IMR-90 (cell line): ENCODE measurements around the gene ALDH18A1. TPM values are rescaled to one million over a fixed set of nuclear protein-coding genes. Genes with fewer than 3 reads are reported as not detected.

Source experiments
- ATAC-seq: fragments of 200-7000 bp; cut with Tn5 transposase; 2 replicates; pipeline ENCODE4 v1.9.1; 2020; ENCODE audit warnings: low read depth, mild to moderate bottlenecking, moderate library complexity
- BruUV-seq: library from RNA; stranded (reverse); fragments of 400-500 nt; replicated peaks from 2 replicates; lab custom pipeline; 2021; lab: Mats Ljungman, UMichigan
- CTCF ChIA-PET: fragments of 300-600 bp; formaldehyde crosslinking; extraction: SDS; loops from one replicate; lab custom pipeline; 2021; ENCODE audit warnings: antibody characterized with exemption; lab: Yijun Ruan, JAX
- POLR2A ChIA-PET: fragments of 300-600 bp; sonication (Branson Sonifier 250); formaldehyde crosslinking; loops from one replicate; lab custom pipeline; 2022; ENCODE audit warnings: antibody characterized with exemption; ENCODE audit not compliant: unreplicated experiment; lab: Charles Lee
- DNase-seq: peaks from one replicate; pipeline ENCODE4 v3.0.0; 2013
- H2AFZ ChIP-seq: replicated peaks from 2 replicates; pipeline ENCODE3; 2013; ENCODE audit warnings: low read length, mild to moderate bottlenecking; ENCODE audit not compliant: poor library complexity
- H2AK5ac ChIP-seq: 2 replicates; pipeline ENCODE4 v1.6.1; 2013; ENCODE audit warnings: low read depth, low read length, inconsistent platforms
- H2AK9ac ChIP-seq: replicated peaks from 2 replicates; pipeline ENCODE3; 2013; ENCODE audit warnings: mild to moderate bottlenecking, low read depth, low read length, moderate library complexity; ENCODE audit not compliant: poor library complexity
- H2BK120ac ChIP-seq: 2 replicates; pipeline ENCODE4 v1.6.1; 2013; ENCODE audit warnings: low read depth, low read length, inconsistent platforms
- H2BK15ac ChIP-seq: 3 replicates; pipeline ENCODE4 v1.6.1; 2013; ENCODE audit warnings: low read depth, low read length, inconsistent platforms
- H2BK20ac ChIP-seq: 2 replicates; pipeline ENCODE4 v1.6.1; 2013; ENCODE audit warnings: low read depth, mild to moderate bottlenecking, inconsistent platforms, low read length, moderate library complexity
- H2BK5ac ChIP-seq: 2 replicates; pipeline ENCODE4 v1.6.1; 2013; ENCODE audit warnings: mild to moderate bottlenecking, low read depth, low read length, inconsistent platforms; ENCODE audit not compliant: poor library complexity, severe bottlenecking
- H3K14ac ChIP-seq: replicated peaks from 2 replicates; pipeline ENCODE4 v1.6.1; 2013; ENCODE audit warnings: low read depth, low read length, inconsistent platforms
- H3K18ac ChIP-seq: 2 replicates; pipeline ENCODE4 v1.6.1; 2013; ENCODE audit warnings: low read depth, low read length, control low read depth
- H3K23ac ChIP-seq: 2 replicates; pipeline ENCODE4 v1.6.1; 2013; ENCODE audit warnings: low read depth, low read length, inconsistent platforms
- H3K27ac ChIP-seq: 2 replicates; pipeline ENCODE4 v1.5.1; 2013; ENCODE audit warnings: mild to moderate bottlenecking, control low read depth, low read length; ENCODE audit not compliant: insufficient read depth
- H3K27me3 ChIP-seq: 2 replicates; pipeline ENCODE4 v1.6.1; 2013; ENCODE audit warnings: low read length; ENCODE audit not compliant: control insufficient read depth, insufficient read depth
- H3K36me3 ChIP-seq: 2 replicates; pipeline ENCODE4 v1.6.1; 2013; ENCODE audit warnings: low read length, mixed read lengths; ENCODE audit not compliant: control insufficient read depth, insufficient read depth
- H3K4ac ChIP-seq: 2 replicates; pipeline ENCODE4 v1.6.1; 2013; ENCODE audit warnings: low read depth, low read length, inconsistent platforms
- H3K4me1 ChIP-seq: 2 replicates; pipeline ENCODE4 v1.6.1; 2013; ENCODE audit warnings: low read length, mixed read lengths; ENCODE audit not compliant: control insufficient read depth, insufficient read depth
- H3K4me2 ChIP-seq: 2 replicates; pipeline ENCODE4 v1.6.1; 2013; ENCODE audit warnings: low read depth, mild to moderate bottlenecking, control low read depth, low read length, moderate library complexity
- H3K4me3 ChIP-seq: 2 replicates; pipeline ENCODE4 v1.5.1; 2013; ENCODE audit warnings: low read depth, mild to moderate bottlenecking, control low read depth, low read length, moderate library complexity; ENCODE audit not compliant: insufficient read depth
- H3K56ac ChIP-seq: 2 replicates; pipeline ENCODE4 v1.6.1; 2013; ENCODE audit warnings: low read length, inconsistent platforms; ENCODE audit not compliant: insufficient read depth; ENCODE audit errors: extremely low read depth
- H3K79me1 ChIP-seq, 2 experiments: 2 replicates each; pipeline ENCODE4 v1.6.1; 2013; ENCODE audit warnings: low read length in 2 of 2, inconsistent platforms in 1 of 2, low read depth in 1 of 2
- H3K9ac ChIP-seq: 2 replicates; pipeline ENCODE4 v1.6.1; 2013; ENCODE audit warnings: low read depth, low read length, control low read depth
- H3K9me1 ChIP-seq: 2 replicates; pipeline ENCODE4 v1.6.1; 2013; ENCODE audit warnings: low read length, inconsistent platforms; ENCODE audit not compliant: insufficient read depth
- H3K9me3 ChIP-seq: 2 replicates; pipeline ENCODE4 v1.6.1; 2013; ENCODE audit warnings: low read length; ENCODE audit not compliant: control insufficient read depth, insufficient read depth
- H4K20me1 ChIP-seq: 2 replicates; pipeline ENCODE4 v1.6.1; 2013; ENCODE audit warnings: low read length, inconsistent platforms; ENCODE audit not compliant: insufficient read depth
- H4K5ac ChIP-seq: 2 replicates; pipeline ENCODE4 v1.6.1; 2013; ENCODE audit warnings: mild to moderate bottlenecking, low read depth, low read length, control low read depth
- H4K8ac ChIP-seq, 2 experiments: 2 replicates each; pipeline ENCODE4 v1.6.1; 2013; ENCODE audit warnings: low read depth in 2 of 2, low read length in 2 of 2, control low read depth in 1 of 2, inconsistent platforms in 1 of 2
- H4K91ac ChIP-seq: 2 replicates; pipeline ENCODE4 v1.6.1; 2013; ENCODE audit warnings: low read depth, low read length, inconsistent platforms; ENCODE audit not compliant: insufficient read depth
- BHLHE40 ChIP-seq: fragments of 150-350 bp; IDR thresholded peaks from 2 replicates; pipeline ENCODE4 v1.6.1; 2016; ENCODE audit warnings: mild to moderate bottlenecking, low read depth, low read length
- CEBPB ChIP-seq: IDR thresholded peaks from 2 replicates; pipeline ENCODE4 v1.6.1; 2012; ENCODE audit warnings: low read depth, low read length, improper control_type of control experiment
- CHD1 ChIP-seq: IDR thresholded peaks from 2 replicates; pipeline ENCODE4 v1.6.1; 2012; ENCODE audit warnings: low read depth, low read length, improper control_type of control experiment
- CTCF ChIP-seq: conservative IDR thresholded peaks from 2 replicates; pipeline ENCODE4 v1.5.1; 2012; ENCODE audit warnings: mild to moderate bottlenecking, low read depth, low read length, improper control_type of control experiment
- ELK1 ChIP-seq: fragments of 150-350 bp; IDR thresholded peaks from 2 replicates; pipeline ENCODE4 v1.6.1; 2016; ENCODE audit warnings: low read depth, mild to moderate bottlenecking, low read length, moderate library complexity, borderline replicate concordance
- FOS ChIP-seq: fragments of 150-350 bp; IDR thresholded peaks from 2 replicates; pipeline ENCODE4 v1.6.1; 2016; ENCODE audit warnings: low read depth, low read length
- MAFK ChIP-seq: IDR thresholded peaks from 2 replicates; pipeline ENCODE4 v1.6.1; 2012; ENCODE audit warnings: low read depth, low read length, improper control_type of control experiment
- MAZ ChIP-seq: IDR thresholded peaks from 2 replicates; pipeline ENCODE4 v1.6.1; 2012; ENCODE audit warnings: low read depth, mild to moderate bottlenecking, low read length, improper control_type of control experiment, moderate library complexity, borderline replicate concordance
- MXI1 ChIP-seq: IDR thresholded peaks from 2 replicates; pipeline ENCODE4 v1.6.1; 2012; ENCODE audit warnings: low read depth, mild to moderate bottlenecking, low read length, moderate library complexity, borderline replicate concordance
- NFE2L2 ChIP-seq: fragments of 150-350 bp; IDR thresholded peaks from 2 replicates; pipeline ENCODE4 v1.6.1; 2016; ENCODE audit warnings: low read depth, mild to moderate bottlenecking, low read length
- POLR2A ChIP-seq: IDR thresholded peaks from 2 replicates; pipeline ENCODE4 v1.6.1; 2012; ENCODE audit warnings: mild to moderate bottlenecking, low read depth, low read length
- RAD21 ChIP-seq: IDR thresholded peaks from 2 replicates; pipeline ENCODE4 v1.6.1; 2012; ENCODE audit warnings: low read length, improper control_type of control experiment
- RCOR1 ChIP-seq: IDR thresholded peaks from 2 replicates; pipeline ENCODE4 v1.6.1; 2012; ENCODE audit warnings: mild to moderate bottlenecking, low read length, improper control_type of control experiment; ENCODE audit not compliant: insufficient replicate concordance
- RFX5 ChIP-seq: IDR thresholded peaks from 2 replicates; pipeline ENCODE4 v1.8.0; 2012; ENCODE audit warnings: low read depth, mild to moderate bottlenecking, low read length, moderate library complexity
- SMC3 ChIP-seq: fragments of 150-350 bp; IDR thresholded peaks from 2 replicates; pipeline ENCODE4 v1.6.1; 2016; ENCODE audit warnings: low read depth, mild to moderate bottlenecking, antibody characterized with exemption, low read length, moderate library complexity
- USF2 ChIP-seq: fragments of 150-350 bp; IDR thresholded peaks from 2 replicates; pipeline ENCODE4 v1.6.1; 2017; ENCODE audit warnings: mild to moderate bottlenecking, antibody characterized with exemption, low read length, low read depth
- WGBS, 2 experiments: methylation state at CpG; one replicate each; pipeline versions ENCODE4 v1.1.5 to v1.1.7; 2013; ENCODE audit warnings: missing lambda C conversion rate in 2 of 2; ENCODE audit not compliant: insufficient read length in 1 of 2; ENCODE audit errors: extremely low coverage in 2 of 2; 5-methylcytosine and 5-hydroxymethylcytosine counted together
- dilution Hi-C: fragments of 300-500 bp; cut with HindIII; formaldehyde crosslinking; loops from one replicate; pipeline ENCODE4 v1.14.3; 2018; ENCODE audit warnings: low sequenced_read_pairs; ENCODE audit not compliant: unreplicated experiment
- in situ Hi-C: fragments of 300-500 bp; cut with MboI; formaldehyde crosslinking; loops from 3 replicates; pipeline ENCODE4 v1.14.3; 2019; ENCODE audit warnings: low sequenced_read_pairs, inconsistent platforms, mixed read lengths
- intact Hi-C: fragments of 100-400 bp; cut with micrococcal nuclease; formaldehyde crosslinking; loops from 2 replicates; pipeline ENCODE4 v1.10.0; 2022
- polyA plus RNA-seq, 3 experiments: library from polyadenylated mRNA; depleted of rRNA; stranded (reverse); fragments of >200 nt; gene quantifications; 2 replicates each; pipeline ENCODE4 v1.2.3, GENCODE V29; 2012; ENCODE audit warnings: low replicate concordance in 1 of 3
- total RNA-seq: library from RNA; depleted of rRNA; stranded (reverse); fragments of >200 nt; gene quantifications from 2 replicates; pipeline ENCODE4 v1.2.3, GENCODE V29; 2012

Gene ALDH18A1
- total and polyA plus RNA-seq, 2 of the 4 experiments (the other 2 are of a cell fraction) = 93.4 to 232 TPM

- intact Hi-C loops (no loop called here), in situ Hi-C loops (no loop called here), dilution Hi-C loops (no loop called here)
- H2AK5ac ChIP-seq = no peak overlapping the region
- H4K91ac ChIP-seq = no peak overlapping the region
- H3K27me3 ChIP-seq = peaks cover 24% of the 10 kb centered on the region
- H3K9ac ChIP-seq = no peak overlapping the region
- no peaks in the 10 kb centered on the region for H3K4me1 ChIP-seq
- H2BK120ac ChIP-seq = no peak overlapping the region
- no peak overlapping the region for H4K8ac ChIP-seq
- H2AK9ac ChIP-seq = no peak overlapping the region
- BruUV-seq = no TSS peak
- H3K4me3 ChIP-seq = no peak overlapping the region
- no peak overlapping the region for H3K4ac ChIP-seq
- ATAC-seq = no peak
- CTCF ChIA-PET = no interaction called here
- no peaks in the 10 kb centered on the region for H3K9me3 ChIP-seq
- H3K79me1 ChIP-seq = no peaks in the 10 kb centered on the region
- H2AFZ ChIP-seq = peak overlapping the region; percentile 10
- H3K18ac ChIP-seq = no peak overlapping the region
- no peaks in the 10 kb centered on the region for H3K36me3 ChIP-seq
- WGBS, 2 experiments = 40% methylated on average over 1 of the region's 4 CpGs; no CpG with 5 or more reads in 1 of the 2 experiments
- no peak overlapping the region for H3K56ac ChIP-seq
- H3K14ac ChIP-seq = no peak overlapping the region
- H4K5ac ChIP-seq = no peak overlapping the region
- POLR2A ChIA-PET = no interaction called here
- no peak for TF ChIP-seq MXI1
- TF ChIP-seq MAFK = no peak
- TF ChIP-seq BHLHE40 = no peak
- TF ChIP-seq FOS = no peak
- TF ChIP-seq CTCF = no peak
- TF ChIP-seq CEBPB = no peak
- TF ChIP-seq RFX5 = no peak
- no peak for TF ChIP-seq MAZ
- no peak for TF ChIP-seq SMC3
- TF ChIP-seq CHD1 = no peak
- TF ChIP-seq ELK1 = no peak
- TF ChIP-seq USF2 = no peak
- TF ChIP-seq RAD21 = no peak
- no peak for TF ChIP-seq POLR2A
- TF ChIP-seq NFE2L2 = no peak
- TF ChIP-seq RCOR1 = no peak
- H3K27ac ChIP-seq = no peak overlapping the region
- H3K23ac ChIP-seq = no peak overlapping the region
- no peak for DNase-seq
- H3K9me1 ChIP-seq = no peaks in the 10 kb centered on the region
- H2BK20ac ChIP-seq = no peak overlapping the region
- H4K20me1 ChIP-seq = no peaks in the 10 kb centered on the region
- no peak overlapping the region for H3K4me2 ChIP-seq
- no peak overlapping the region for H2BK15ac ChIP-seq
- H2BK5ac ChIP-seq = no peak overlapping the region
Measured at GRCh38 chr10:95559471-95559870, 97.0 kb downstream of the ALDH18A1 start.
